Measurements from ENCODE around the gene STX2.

GRCh38 chr12:130780880-130781575, 58.0 kb downstream of the STX2 start:
- TF ChIP-seq CTCF (IDR thresholded peaks at IDR 0.05) (no peak), POLR2A (IDR thresholded peaks at IDR 0.05) (no peak)

Measured in lower leg skin (tissue), 3 donors.